Spinal cord (tissue), 10 donors: ENCODE data around the gene RPA3. TPM values are rescaled to one million over a fixed set of nuclear protein-coding genes. Genes with fewer than 3 reads are reported as not detected.

Experiments
- DNase-seq, 6 donors: peaks; one replicate each; pipeline versions ENCODE4 v3.0.0 to v3.0.0-alpha.2; 2013 to 2015; ENCODE audit warnings: low spot score in 6 of 6, low read depth in 4 of 6
- H3K27ac ChIP-seq: one replicate; pipeline ENCODE4 v1.5.1; 2013; ENCODE audit warnings: low read depth, low read length, control low read depth
- H3K27me3 ChIP-seq: one replicate; pipeline ENCODE4 v1.6.1; 2013; ENCODE audit warnings: low read length; ENCODE audit not compliant: control insufficient read depth, insufficient read depth
- H3K36me3 ChIP-seq: one replicate; pipeline ENCODE4 v1.6.1; 2013; ENCODE audit warnings: low read length; ENCODE audit not compliant: control insufficient read depth, insufficient read depth
- H3K4me1 ChIP-seq: one replicate; pipeline ENCODE4 v1.6.1; 2013; ENCODE audit warnings: low read length; ENCODE audit not compliant: control insufficient read depth, insufficient read depth
- H3K4me3 ChIP-seq: one replicate; pipeline ENCODE4 v1.5.1; 2013; ENCODE audit warnings: low read depth, low read length, control low read depth
- H3K9me3 ChIP-seq: one replicate; pipeline ENCODE4 v1.6.1; 2013; ENCODE audit warnings: low read length; ENCODE audit not compliant: control insufficient read depth, insufficient read depth
- WGBS: methylation state at CpG from one replicate; pipeline ENCODE4 v1.1.5; 2013; ENCODE audit warnings: missing lambda C conversion rate; ENCODE audit not compliant: insufficient coverage; 5-methylcytosine and 5-hydroxymethylcytosine counted together
- long read RNA-seq, 4 donors: transcript quantifications; one replicate each; lab custom pipeline, GENCODE V29; 2026
- polyA plus RNA-seq, 2 donors: library from polyadenylated mRNA; unstranded; fragments of 120-200 nt; gene quantifications; one replicate each; pipeline ENCODE4 v1.2.1, GENCODE V29; 2013; ENCODE audit not compliant: insufficient read length in 2 of 2
- total RNA-seq, 2 donors: library from RNA; depleted of rRNA in 1 of 2; stranded (reverse); fragments of 120-200 nt in 1 of 2; fragments of >200 nt in 1 of 2; gene quantifications; one replicate each; pipeline versions ENCODE4 v1.2.3 to v1.2.4, GENCODE V29; 2013 to 2014
- donor health status: healthy.

RPA3 gene
- total RNA-seq = 10 to 100 TPM; 26.5 to 34.0 TPM
- polyA plus RNA-seq = 10 to 100 TPM; 30.7 to 36.3 TPM
- long read RNA-seq, donor 1, partial matches to known transcripts = 35 of 39 reads
- long read RNA-seq, donor 1, other reads (novel, unspliced or antisense) = 0 of 39 reads
- long read RNA-seq, donor 2, partial matches to known transcripts = 13 of 13 reads
- long read RNA-seq, donor 2, other reads (novel, unspliced or antisense) = 0 of 13 reads
- long read RNA-seq, donor 3, partial matches to known transcripts = 10 of 11 reads
- long read RNA-seq, donor 3, other reads (novel, unspliced or antisense) = 0 of 11 reads
- long read RNA-seq, donor 4, transcript RPA3-207 (2 exons, 641 nt) = major isoform, 7 of 82 reads
- long read RNA-seq, donor 4, partial matches to known transcripts = 74 of 82 reads
- long read RNA-seq, donor 4, other reads (novel, unspliced or antisense) = 0 of 82 reads

- no peak within 1 kb of the TSS for H3K27ac ChIP-seq
- H3K36me3 ChIP-seq = no peaks in the 10 kb centered on the region
- H3K9me3 ChIP-seq = no peaks in the 10 kb centered on the region
- no CpG with 5 or more reads among the region's 1 CpG for WGBS
- no peak within 1 kb of the TSS for H3K4me3 ChIP-seq
- no peaks in the 10 kb centered on the region for H3K27me3 ChIP-seq
- no peaks in the 10 kb centered on the region for H3K4me1 ChIP-seq
- no peak for DNase-seq
Observed at GRCh38 chr7:7718492-7718891, at the start of gene RPA3. TSS of gene RPA3 (minus strand) at chr7:7718607. CDS start at chr7:7640418, 78,189 bp downstream.

DNA sequence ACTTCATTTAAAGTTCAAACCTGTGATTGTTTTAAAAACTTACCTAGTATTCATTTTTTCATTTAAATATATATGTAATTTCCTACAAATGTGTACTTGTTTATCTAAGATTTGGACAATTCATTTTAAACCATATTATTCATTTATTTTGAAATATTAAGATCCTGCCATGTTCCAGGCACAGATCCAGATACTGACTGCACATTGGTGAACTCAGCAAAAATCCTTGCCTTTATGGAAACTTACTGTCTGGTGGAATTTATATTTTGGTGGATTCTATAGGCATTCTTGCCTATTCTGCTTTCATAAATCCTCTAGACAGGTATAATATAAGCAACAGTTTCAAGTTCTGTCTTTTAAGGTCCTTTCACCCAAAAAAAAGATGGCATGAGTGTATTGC, 48.3 kb upstream of the RPA3 start:
- no peaks in the 10 kb centered on the region for H3K36me3 ChIP-seq
- no peak for DNase-seq
- no peaks in the 10 kb centered on the region for H3K4me1 ChIP-seq
- no peak overlapping the region for H3K4me3 ChIP-seq
- H3K27ac ChIP-seq = no peak overlapping the region
- no peaks in the 10 kb centered on the region for H3K27me3 ChIP-seq
- no peaks in the 10 kb centered on the region for H3K9me3 ChIP-seq

DNA sequence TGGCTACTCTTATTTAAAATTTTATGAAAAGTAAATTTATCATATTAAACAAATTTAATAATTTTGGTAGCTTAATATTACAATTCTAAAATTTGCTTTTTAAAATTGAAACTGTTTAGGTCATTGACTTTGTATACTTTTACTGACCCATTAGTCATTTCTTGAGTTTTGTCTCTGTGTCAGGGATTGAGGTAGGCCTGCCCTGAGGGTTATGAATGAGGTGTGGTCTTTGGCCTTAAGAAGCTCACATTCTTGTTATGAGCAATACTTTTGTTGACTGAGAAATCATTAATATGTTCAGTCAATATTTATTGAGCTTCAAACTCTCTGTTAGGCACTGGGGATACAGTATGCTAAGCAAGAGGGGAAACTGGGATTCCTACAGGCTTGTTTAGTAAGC, 47.0 kb upstream of the RPA3 start:
- H3K27ac ChIP-seq = no peak overlapping the region
- no peak for DNase-seq
- H3K9me3 ChIP-seq = no peaks in the 10 kb centered on the region
- H3K27me3 ChIP-seq = no peaks in the 10 kb centered on the region
- no peak overlapping the region for H3K4me3 ChIP-seq
- no peaks in the 10 kb centered on the region for H3K36me3 ChIP-seq
- H3K4me1 ChIP-seq = no peaks in the 10 kb centered on the region

GRCh38 chr7:7764520-7765396, 46.4 kb upstream of the RPA3 start:
- no peaks in the 10 kb centered on the region for H3K27me3 ChIP-seq
- no peaks in the 10 kb centered on the region for H3K36me3 ChIP-seq
- H3K4me1 ChIP-seq = no peaks in the 10 kb centered on the region
- H3K27ac ChIP-seq = no peak overlapping the region
- no peak for DNase-seq
- no peaks in the 10 kb centered on the region for H3K9me3 ChIP-seq
- no CpG with 5 or more reads among the region's 3 CpGs for WGBS
- no peak overlapping the region for H3K4me3 ChIP-seq

GRCh38 chr7:7761974-7762779, 43.8 kb upstream of the RPA3 start:
- Histone ChIP-seq H3K4me1 (no peaks in the 10 kb centered on the region), H3K27ac (peak overlapping the region; percentile 54), H3K36me3 (no peaks in the 10 kb centered on the region), H3K27me3 (no peaks in the 10 kb centered on the region), H3K9me3 (no peaks in the 10 kb centered on the region), H3K4me3 (peak overlapping the region; percentile 6)
- 57% methylated on average over 1 of the region's 9 CpGs for WGBS
- DNase-seq = no peak

DNA sequence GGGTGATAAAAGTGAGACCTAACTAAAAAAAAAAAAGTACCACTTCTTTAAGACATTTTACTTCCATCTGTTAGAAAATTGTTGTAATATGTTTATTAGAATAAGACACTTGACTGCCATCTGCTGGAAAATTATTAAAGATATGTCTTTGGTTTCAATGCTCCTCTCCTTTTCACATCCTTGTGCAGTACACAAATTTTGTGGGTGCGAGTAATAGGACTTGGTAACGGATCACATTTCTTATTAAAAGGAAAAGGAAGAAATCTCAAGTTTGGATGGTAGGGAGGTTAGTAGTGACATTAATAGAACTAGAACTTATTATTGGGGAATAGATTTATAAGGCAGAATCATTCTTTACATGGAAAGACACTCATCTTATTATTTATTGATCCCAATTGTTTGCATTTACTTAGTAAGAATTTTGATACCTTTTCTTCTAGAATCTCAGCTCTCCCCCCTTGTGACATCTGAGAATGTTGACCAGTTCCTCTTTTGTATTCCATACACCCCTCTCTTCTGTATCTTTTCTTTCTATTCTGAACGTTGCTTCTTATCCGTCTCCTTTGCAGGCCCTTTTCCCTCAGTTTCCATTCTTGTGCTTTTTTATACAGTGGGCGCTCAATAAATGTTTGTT, 43.0 kb upstream of the RPA3 start:
- DNase-seq = peak in 2 of 6 donors; percentile 44 to 58
- Histone ChIP-seq H3K36me3 (no peaks in the 10 kb centered on the region), H3K4me1 (no peaks in the 10 kb centered on the region), H3K27me3 (no peaks in the 10 kb centered on the region), H3K9me3 (no peaks in the 10 kb centered on the region), H3K27ac (peak overlapping the region; percentile 54), H3K4me3 (no peak overlapping the region)
- WGBS = no CpG with 5 or more reads among the region's 5 CpGs

GRCh38 chr7:7757576-7757975, 39.2 kb upstream of the RPA3 start:
- 77% methylated on average over 3 of the region's 4 CpGs for WGBS
- Histone ChIP-seq H3K27ac (no peak overlapping the region), H3K36me3 (no peaks in the 10 kb centered on the region), H3K4me3 (no peak overlapping the region), H3K4me1 (no peaks in the 10 kb centered on the region), H3K27me3 (no peaks in the 10 kb centered on the region), H3K9me3 (no peaks in the 10 kb centered on the region)
- no peak for DNase-seq

DNA sequence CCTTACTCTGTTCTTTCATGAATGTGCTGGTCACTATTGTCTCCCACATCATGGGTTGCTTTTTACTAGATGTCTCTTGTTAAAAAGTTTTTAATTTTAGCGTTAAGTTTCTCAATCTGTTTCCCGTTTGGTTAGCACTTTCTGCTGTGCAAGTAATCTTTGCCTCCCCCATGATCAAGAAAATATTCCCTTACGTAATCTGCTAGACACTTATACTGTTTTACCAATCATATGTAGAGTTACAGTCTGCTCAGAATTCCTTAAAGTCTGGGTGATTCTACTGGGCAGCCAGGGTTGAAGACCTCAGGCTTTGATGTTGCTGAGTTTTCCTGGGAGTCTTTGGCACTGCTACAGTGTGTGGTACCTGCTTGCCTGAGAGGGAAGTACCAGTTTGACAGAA, 38.2 kb upstream of the RPA3 start:
- no peak for DNase-seq
- Histone ChIP-seq H3K4me1 (no peaks in the 10 kb centered on the region), H3K9me3 (no peaks in the 10 kb centered on the region), H3K27ac (no peak overlapping the region), H3K4me3 (no peak overlapping the region), H3K27me3 (no peaks in the 10 kb centered on the region), H3K36me3 (no peaks in the 10 kb centered on the region)
- WGBS = 100% methylated on average over 1 of the region's 3 CpGs
